T-helper 2 cell (primary cell): ENCODE results near the gene NUDCD3.
A peak's percentile ranks its signal among the peaks of the same experiment; 100 is the strongest.

ENCODE experiments used
- DNase-seq, 5 experiments: peaks; one replicate each; pipeline versions ENCODE4 v3.0.0 to v3.0.0-alpha.2; 2012 to 2022
- total RNA-seq, 2 donors: gene quantifications; one replicate each; lab custom pipeline; 2026; lab: John Stamatoyannopoulos, UW

The NUDCD3 gene
- 56.7 to 94.3 reads per million in 2 donors for total RNA-seq

- peak; percentile 43 to 90 (median 74) for DNase-seq
Observed at GRCh38 chr7:44490351-44491200, at the start of gene NUDCD3. TSS of gene NUDCD3 (minus strand) at chr7:44490658. CDS start at chr7:44490600, 58 bp downstream.

- no peak for DNase-seq
Observed at GRCh38 chr7:44539669-44540506, 49.4 kb upstream of the NUDCD3 start.

- no peak for DNase-seq
Observed at GRCh38 chr7:44538798-44539668, 48.6 kb upstream of the NUDCD3 start.

GRCh38 chr7:44538093-44538797, 47.8 kb upstream of the NUDCD3 start:
- no peak for DNase-seq

- DNase-seq = no peak
Observed at GRCh38 chr7:44537442-44537841, 47.0 kb upstream of the NUDCD3 start.

GRCh38 chr7:44536090-44536489, 45.6 kb upstream of the NUDCD3 start:
- DNase-seq = no peak

- no peak for DNase-seq
Observed at GRCh38 chr7:44535348-44536064, 45.0 kb upstream of the NUDCD3 start.

- peak in 3 of 5 experiments; percentile 10 to 55 (median 27) for DNase-seq
Observed at GRCh38 chr7:44534501-44534900, 44.0 kb upstream of the NUDCD3 start.

GRCh38 chr7:44534087-44534486, 43.6 kb upstream of the NUDCD3 start:
- DNase-seq = no peak

GRCh38 chr7:44533301-44534055, 43.0 kb upstream of the NUDCD3 start:
- no peak for DNase-seq

GRCh38 chr7:44531421-44532380, 41.2 kb upstream of the NUDCD3 start:
- DNase-seq = no peak

- DNase-seq = no peak
Observed at GRCh38 chr7:44530990-44531389, 40.5 kb upstream of the NUDCD3 start.

- no peak for DNase-seq
Observed at GRCh38 chr7:44524811-44525388, 34.4 kb upstream of the NUDCD3 start.

- no peak for DNase-seq
Observed at GRCh38 chr7:44522315-44522714, 31.9 kb upstream of the NUDCD3 start.

- DNase-seq = no peak
Observed at GRCh38 chr7:44521347-44522095, 31.1 kb upstream of the NUDCD3 start.

- no peak for DNase-seq
Observed at GRCh38 chr7:44520574-44520973, 30.1 kb upstream of the NUDCD3 start.

GRCh38 chr7:44519546-44519945, 29.1 kb upstream of the NUDCD3 start:
- DNase-seq = no peak

- no peak for DNase-seq
Observed at GRCh38 chr7:44518761-44519160, 28.3 kb upstream of the NUDCD3 start.
